ENCODE data around the gene EFNA5.

Gene EFNA5

DNA sequence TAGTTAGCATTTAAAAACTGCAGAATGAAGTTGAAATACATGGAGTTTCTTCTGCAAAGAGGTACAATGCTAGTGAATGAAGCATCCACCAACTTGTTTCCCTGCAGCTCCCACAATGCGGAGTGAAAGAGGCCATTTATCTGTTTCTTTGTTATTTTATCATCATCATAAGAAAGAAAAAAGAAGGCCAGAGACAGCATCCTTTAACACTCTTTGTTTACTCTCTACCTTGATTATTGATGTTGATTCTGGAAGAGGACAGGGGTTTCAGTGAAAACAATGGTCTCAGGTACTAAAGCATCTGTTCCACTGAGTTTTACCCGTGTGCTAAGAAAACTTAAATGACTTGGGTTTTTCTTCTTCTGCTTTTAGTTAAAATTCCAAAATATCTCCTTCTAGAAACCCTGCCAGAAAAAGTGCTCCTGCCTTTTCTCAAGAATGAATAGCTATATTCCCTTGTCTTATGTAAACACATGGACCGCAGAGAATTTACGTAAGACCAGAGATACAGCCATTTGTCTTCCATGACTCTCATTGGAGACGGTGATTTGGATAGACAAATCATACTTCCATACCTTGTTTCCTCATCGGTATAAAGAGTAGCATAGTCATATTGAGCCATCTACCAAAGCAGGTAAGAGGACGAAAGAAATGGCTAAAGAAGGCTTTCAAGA is 81.1 kb downstream of the EFNA5 start:
- H3K4me3 ChIP-seq (ENCODE audit: low read depth, low read length) = no peak overlapping the region
- TF ChIP-seq, protein P1, sequence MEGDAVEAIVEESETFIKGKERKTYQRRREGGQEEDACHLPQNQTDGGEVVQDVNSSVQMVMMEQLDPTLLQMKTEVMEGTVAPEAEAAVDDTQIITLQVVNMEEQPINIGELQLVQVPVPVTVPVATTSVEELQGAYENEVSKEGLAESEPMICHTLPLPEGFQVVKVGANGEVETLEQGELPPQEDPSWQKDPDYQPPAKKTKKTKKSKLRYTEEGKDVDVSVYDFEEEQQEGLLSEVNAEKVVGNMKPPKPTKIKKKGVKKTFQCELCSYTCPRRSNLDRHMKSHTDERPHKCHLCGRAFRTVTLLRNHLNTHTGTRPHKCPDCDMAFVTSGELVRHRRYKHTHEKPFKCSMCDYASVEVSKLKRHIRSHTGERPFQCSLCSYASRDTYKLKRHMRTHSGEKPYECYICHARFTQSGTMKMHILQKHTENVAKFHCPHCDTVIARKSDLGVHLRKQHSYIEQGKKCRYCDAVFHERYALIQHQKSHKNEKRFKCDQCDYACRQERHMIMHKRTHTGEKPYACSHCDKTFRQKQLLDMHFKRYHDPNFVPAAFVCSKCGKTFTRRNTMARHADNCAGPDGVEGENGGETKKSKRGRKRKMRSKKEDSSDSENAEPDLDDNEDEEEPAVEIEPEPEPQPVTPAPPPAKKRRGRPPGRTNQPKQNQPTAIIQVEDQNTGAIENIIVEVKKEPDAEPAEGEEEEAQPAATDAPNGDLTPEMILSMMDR (IDR thresholded peaks at IDR 0.05; ENCODE audit: borderline replicate concordance, insufficient read depth, low read depth, low read length) = no peak

DNA sequence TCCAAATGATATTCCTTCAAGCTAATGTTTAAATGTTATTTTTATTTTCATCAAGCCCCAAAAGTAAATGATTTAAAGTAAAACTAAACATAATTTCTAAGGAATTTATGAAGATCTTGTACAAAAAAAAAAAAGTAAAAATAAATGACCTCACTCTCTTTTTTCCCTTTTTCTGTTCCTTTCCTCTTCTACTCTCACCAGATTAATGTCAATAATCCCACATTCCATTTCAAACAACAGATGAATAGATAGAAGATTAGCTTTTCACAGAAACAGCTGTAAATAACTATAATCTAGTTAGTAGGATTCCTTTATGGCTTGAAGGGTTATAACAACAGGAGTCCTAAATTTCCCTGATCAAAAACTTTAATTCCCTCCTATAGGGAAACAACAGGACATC is 88.1 kb downstream of the EFNA5 start:
- TF ChIP-seq, protein P1 (IDR thresholded peaks at IDR 0.05; ENCODE audit: borderline replicate concordance, insufficient read depth, low read depth, low read length) = no peak
- no peak overlapping the region for H3K4me3 ChIP-seq (ENCODE audit: low read depth, low read length)

DNA sequence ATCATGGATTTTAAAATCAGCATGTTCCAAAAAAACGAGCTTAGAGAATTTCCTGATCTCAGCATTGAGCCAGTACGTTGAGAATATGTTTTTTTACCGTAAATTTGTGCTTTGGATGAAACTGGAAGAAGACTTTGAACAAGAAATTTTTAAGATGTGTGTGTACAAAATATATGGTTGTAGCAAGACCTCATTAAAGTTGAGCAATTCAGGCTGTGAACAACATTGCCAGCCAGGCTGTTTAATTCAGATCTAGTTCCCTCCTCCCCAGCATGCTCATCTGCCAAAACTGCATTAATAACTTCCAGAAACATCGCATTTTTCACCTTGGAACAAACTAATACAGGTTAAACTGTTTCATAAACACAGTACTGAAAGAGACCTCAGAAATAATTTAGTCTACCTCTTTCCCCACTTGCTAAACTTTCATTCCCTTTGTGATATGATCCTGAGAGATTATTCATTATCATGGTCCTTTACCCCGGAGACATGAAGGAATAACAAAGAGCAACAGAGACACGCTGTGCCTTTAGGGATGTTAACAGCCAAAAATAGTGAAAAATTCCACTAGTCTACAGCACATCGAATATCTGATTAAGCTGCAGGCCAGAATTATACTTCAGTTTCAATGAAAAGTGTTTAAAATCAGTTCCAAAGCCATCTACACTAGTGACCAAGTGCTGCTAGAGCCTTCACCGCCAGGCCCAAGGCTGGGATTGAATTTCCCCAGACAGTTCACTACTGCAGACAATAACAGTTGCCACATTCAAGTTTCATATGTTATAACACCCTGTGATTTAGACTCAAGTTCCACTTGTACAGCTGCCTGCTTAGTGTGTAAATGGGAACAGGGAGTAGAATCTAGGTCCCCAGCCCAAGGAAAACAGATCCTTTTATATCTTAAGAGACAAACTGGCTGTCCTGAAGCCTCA is 89.6 kb downstream of the EFNA5 start:
- TF ChIP-seq, protein P1 (IDR thresholded peaks at IDR 0.05; ENCODE audit: borderline replicate concordance, insufficient read depth, low read depth, low read length) = no peak
- H3K4me3 ChIP-seq (ENCODE audit: low read depth, low read length) = no peak overlapping the region

DNA sequence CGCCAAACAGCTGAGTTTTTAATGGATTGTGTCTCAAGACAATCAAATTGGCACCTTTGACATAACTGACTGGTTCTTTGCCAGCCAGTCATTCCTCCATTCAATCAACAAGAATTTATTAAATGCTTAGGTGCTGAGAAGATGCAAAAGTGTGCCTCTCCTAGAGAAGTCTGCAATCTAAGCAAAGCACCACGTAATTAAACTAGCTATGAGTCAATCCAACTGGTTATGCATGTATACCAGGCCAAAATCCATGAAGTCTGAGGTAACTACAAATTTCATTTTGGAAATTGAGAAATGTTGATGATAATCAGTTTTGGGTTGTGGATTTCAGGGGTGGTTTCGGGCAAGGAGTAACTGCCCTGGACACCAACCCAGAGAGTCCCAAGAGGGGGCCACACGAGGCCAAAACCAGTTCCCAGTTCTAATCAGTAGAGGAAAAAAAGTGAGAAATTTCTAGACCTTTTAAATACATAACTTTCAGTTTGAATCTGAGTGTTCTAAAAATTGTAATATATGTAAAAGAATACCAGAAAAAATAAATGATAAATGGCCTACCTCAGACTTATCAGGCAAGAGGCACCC is 92.6 kb downstream of the EFNA5 start:
- TF ChIP-seq, protein P1 (IDR thresholded peaks at IDR 0.05; ENCODE audit: borderline replicate concordance, insufficient read depth, low read depth, low read length) = no peak

DNA sequence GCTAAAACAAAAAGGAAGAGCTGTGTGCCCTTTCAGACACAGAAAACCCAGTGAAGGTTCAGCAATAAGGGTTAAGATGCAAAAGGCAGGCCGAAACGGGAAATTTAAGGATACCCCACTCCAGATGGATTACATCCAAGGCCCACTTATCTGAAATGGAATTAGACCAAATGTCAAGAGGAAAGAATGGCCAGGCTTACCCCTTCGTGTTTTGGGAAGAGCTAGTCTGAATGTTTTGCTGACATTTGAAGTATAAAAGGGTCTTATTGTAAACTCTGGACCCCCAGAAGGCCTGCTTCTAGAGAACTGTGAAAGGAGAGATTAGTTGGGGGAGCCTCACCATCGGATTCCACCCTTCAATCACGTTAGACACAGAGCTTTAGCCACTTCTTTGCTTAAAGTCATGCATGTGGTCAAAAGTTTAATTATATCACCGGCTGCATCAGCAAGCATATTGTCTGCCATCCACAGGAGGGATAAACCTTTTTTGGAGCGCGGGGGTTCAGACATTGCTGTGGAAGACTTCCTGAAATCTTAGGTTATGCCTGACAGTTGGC is 93.3 kb downstream of the EFNA5 start:
- TF ChIP-seq, protein P1 (IDR thresholded peaks at IDR 0.05; ENCODE audit: borderline replicate concordance, insufficient read depth, low read depth, low read length) = no peak
- no peak overlapping the region for H3K4me3 ChIP-seq (ENCODE audit: low read depth, low read length)

More for the DNA sequence above, 92.6 kb downstream of the EFNA5 start:
- H3K4me3 ChIP-seq (ENCODE audit: low read depth, low read length) = no peak overlapping the region

DNA sequence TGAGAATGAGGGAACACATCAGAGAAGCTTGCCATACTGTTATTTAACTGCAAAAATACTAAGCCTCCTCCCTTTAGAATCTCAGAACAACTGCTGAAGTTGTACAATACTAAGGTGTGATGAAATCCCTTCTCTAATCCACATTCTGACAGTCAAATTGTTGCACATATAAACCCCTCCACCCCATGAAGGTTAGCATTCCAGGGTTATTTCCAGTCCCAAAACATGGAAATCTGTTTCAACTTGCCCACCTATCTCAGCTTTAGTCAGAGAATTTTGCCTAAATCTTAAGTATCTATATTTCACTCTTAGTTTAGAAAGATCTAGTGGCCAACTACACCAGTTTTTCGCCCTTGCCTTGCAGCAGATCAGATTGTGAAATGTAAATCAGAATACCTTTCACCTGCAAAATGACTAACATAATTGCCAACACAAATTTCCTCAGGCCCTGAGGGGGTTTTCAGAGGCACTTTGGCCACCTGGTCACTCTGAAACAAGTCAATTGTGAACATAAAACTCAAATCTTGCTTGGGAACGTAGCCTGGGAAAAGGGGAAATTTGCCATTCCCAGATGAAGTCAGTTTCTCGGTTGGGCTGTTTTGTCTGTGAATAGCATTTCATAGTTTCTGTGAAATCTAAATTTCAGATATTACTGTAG is 93.9 kb downstream of the EFNA5 start:
- TF ChIP-seq, protein P1 (IDR thresholded peaks at IDR 0.05; ENCODE audit: borderline replicate concordance, insufficient read depth, low read depth, low read length) = no peak
- H3K4me3 ChIP-seq (ENCODE audit: low read depth, low read length) = no peak overlapping the region
